ENCODE measurements around the gene RNF40.

GRCh38 chr16:30805370-30806169 is 43.4 kb downstream of the RNF40 start:
- TF ChIP-seq EP300 (IDR thresholded peaks at IDR 0.05; ENCODE audit: borderline replicate concordance) (no peak), EGR1 (IDR thresholded peaks at IDR 0.05) (no peak), ZBTB7A (IDR thresholded peaks at IDR 0.05; ENCODE audit: low read depth) (no peak), RAD21 (IDR thresholded peaks at IDR 0.05; ENCODE audit: low read depth) (no peak)
